ENCODE measurements around the gene VASH2. TPM values are rescaled to one million over a fixed set of nuclear protein-coding genes. Genes with fewer than 3 reads are reported as not detected.

VASH2 gene
- total and polyA plus RNA-seq, 12 donors = 0.16 to 5.5 (median 0.29) TPM; not detected in 3

- H3K9me3 ChIP-seq (replicated peaks in 1 of 3) = no peaks in the 10 kb centered on the region
- 65 to 86% (median 73%) methylated on average over 2 of the region's 2 CpGs for WGBS, 4 donors
- H3K27ac ChIP-seq = no peak overlapping the region
- H3K27me3 ChIP-seq = no peaks in the 10 kb centered on the region
- H3K4me1 ChIP-seq (replicated peaks in 1 of 2) = peaks cover 0 to 2% of the 10 kb centered on the region in 2 donors
- H3K4me3 ChIP-seq = no peak overlapping the region
- TF ChIP-seq POLR2A (IDR thresholded peaks at IDR 0.05) (no peak), CTCF (IDR thresholded peaks at IDR 0.05) (no peak)
- intact Hi-C loops (cut with DNase I) = no loop called here
- no peaks in the 10 kb centered on the region for H3K36me3 ChIP-seq (replicated peaks in 1 of 2)
- no peak for DNase-seq
Measured at GRCh38 chr1:212918824-212919223, 31.5 kb upstream of the VASH2 start.

- intact Hi-C loops (cut with DNase I) = no loop called here
- 75 to 81% (median 78%) methylated on average over 5 to 7 of the region's 7 CpGs for WGBS, 4 donors
- H3K27ac ChIP-seq = no peak overlapping the region
- H3K27me3 ChIP-seq = no peaks in the 10 kb centered on the region
- no peaks in the 10 kb centered on the region for H3K9me3 ChIP-seq (replicated peaks in 1 of 3)
- no peak overlapping the region for H3K4me3 ChIP-seq
- TF ChIP-seq POLR2A (IDR thresholded peaks at IDR 0.05) = no peak
- TF ChIP-seq CTCF (IDR thresholded peaks at IDR 0.05) = no peak
- H3K4me1 ChIP-seq (replicated peaks in 1 of 2) = peaks cover 0 to 10% of the 10 kb centered on the region in 2 donors
- no peaks in the 10 kb centered on the region for H3K36me3 ChIP-seq (replicated peaks in 1 of 2)
- no peak for DNase-seq
Measured at GRCh38 chr1:212920246-212920645, 30.1 kb upstream of the VASH2 start.

GRCh38 chr1:212920896-212921295, 29.4 kb upstream of the VASH2 start:
- H3K27me3 ChIP-seq = no peaks in the 10 kb centered on the region
- TF ChIP-seq POLR2A (IDR thresholded peaks at IDR 0.05) = no peak
- TF ChIP-seq CTCF (IDR thresholded peaks at IDR 0.05) = peak in 5 of 6 experiments; percentile 9 to 39 (median 26)
- peaks cover 0 to 9% of the 10 kb centered on the region in 2 donors for H3K4me1 ChIP-seq (replicated peaks in 1 of 2)
- 65 to 81% (median 79%) methylated on average over 2 to 6 of the region's 6 CpGs for WGBS, 4 donors
- H3K27ac ChIP-seq = no peak overlapping the region
- no peaks in the 10 kb centered on the region for H3K36me3 ChIP-seq (replicated peaks in 1 of 2)
- H3K4me3 ChIP-seq = no peak overlapping the region
- intact Hi-C loops (cut with DNase I) = no loop called here
- DNase-seq = no peak
- no peaks in the 10 kb centered on the region for H3K9me3 ChIP-seq (replicated peaks in 1 of 3)

GRCh38 chr1:212922016-212922415, 28.3 kb upstream of the VASH2 start:
- Histone ChIP-seq H3K27me3 (no peaks in the 10 kb centered on the region), H3K36me3 (replicated peaks in 1 of 2) (no peaks in the 10 kb centered on the region), H3K27ac (no peak overlapping the region), H3K9me3 (replicated peaks in 1 of 3) (no peaks in the 10 kb centered on the region), H3K4me3 (no peak overlapping the region), H3K4me1 (replicated peaks in 1 of 2) (peaks cover 0 to 9% of the 10 kb centered on the region in 2 donors)
- DNase-seq = no peak
- no peak for TF ChIP-seq CTCF (IDR thresholded peaks at IDR 0.05)
- no peak for TF ChIP-seq POLR2A (IDR thresholded peaks at IDR 0.05)
- 78 to 85% (median 84%) methylated on average over 1 to 5 of the region's 5 CpGs for WGBS, 4 donors
- intact Hi-C loops (cut with DNase I) = no loop called here

All from adrenal gland (tissue), 12 donors.